T follicular helper cell (primary cell): ENCODE results near the gene SLC25A21.

Source experiments
- DNase-seq: peaks from one replicate; pipeline ENCODE4 v3.0.0-alpha.2; 2020; ENCODE audit warnings: low read depth

SLC25A21 gene

GRCh38 chr14:36647824-36648753, 524.3 kb downstream of the SLC25A21 start:
- DNase-seq, result no peak

DNA sequence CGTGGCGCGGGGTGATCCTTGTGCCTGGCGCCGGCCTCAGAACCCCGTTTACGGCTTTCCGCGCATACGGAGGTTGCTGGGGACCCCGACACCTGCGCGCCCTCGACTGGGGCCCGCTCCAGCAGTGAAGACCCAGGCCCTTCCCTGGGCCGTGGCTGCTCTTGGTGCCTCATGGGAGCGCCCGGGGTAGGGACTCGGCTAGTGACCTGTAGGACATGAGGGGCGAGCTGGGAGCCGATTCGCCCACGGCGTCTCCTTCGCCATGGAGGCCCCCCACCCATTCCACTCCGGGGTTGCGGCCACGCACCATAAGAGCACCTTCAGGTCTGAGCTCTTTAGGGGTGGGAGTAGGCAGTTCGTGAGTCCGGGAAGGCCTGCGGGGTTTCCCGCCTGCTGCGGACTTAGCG, 525.0 kb downstream of the SLC25A21 start:
- no peak for DNase-seq

GRCh38 chr14:36646664-36647416, 525.6 kb downstream of the SLC25A21 start:
- no peak for DNase-seq

- no peak for DNase-seq
Measured at GRCh38 chr14:36633580-36633979, 538.8 kb downstream of the SLC25A21 start.
